Measurements from ENCODE around the gene ZDBF2. TPM values are rescaled to one million over a fixed set of nuclear protein-coding genes. Genes with fewer than 3 reads are reported as not detected.
"Not testable (repeated sequence)": the region's sequence is repeated elsewhere in the genome, so short reads cannot be mapped to it uniquely, and the experiment has no call there.

The ZDBF2 gene
- polyA plus RNA-seq, 1 donor = 4.6 TPM

DNA sequence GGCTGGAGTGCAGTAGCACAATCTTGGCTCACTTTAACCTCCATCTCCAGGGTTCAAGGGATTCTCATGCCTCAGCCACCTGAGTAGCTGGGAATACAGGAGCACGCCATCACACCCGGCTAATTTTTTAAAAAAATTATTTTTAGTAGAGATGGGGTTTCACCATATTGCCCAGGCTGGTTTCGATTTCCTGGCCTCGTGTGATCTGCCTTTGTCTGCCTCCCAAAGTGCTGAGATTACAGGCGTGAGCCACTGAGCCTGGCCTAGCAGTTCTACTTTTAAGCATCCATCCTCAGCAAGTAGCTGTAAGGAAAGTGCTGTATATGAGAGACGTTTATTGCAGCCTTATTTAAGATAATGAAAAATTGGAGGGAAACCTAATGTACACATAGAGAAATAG lies 79.7 kb downstream of the ZDBF2 start:
- H3K4me1 ChIP-seq (ENCODE audit: control insufficient read depth, insufficient read depth, low read length) = no peaks in the 10 kb centered on the region
- no peak overlapping the region for H3K4me3 ChIP-seq (ENCODE audit: low read length)
- H3K9me3 ChIP-seq (ENCODE audit: control insufficient read depth, low read depth, low read length) = no peaks in the 10 kb centered on the region
- WGBS (ENCODE audit: insufficient coverage, low lambda C conversion rate) = 33% methylated on average over 1 of the region's 6 CpGs
- H3K27ac ChIP-seq (ENCODE audit: low read length) = no peak overlapping the region
- no peaks in the 10 kb centered on the region for H3K27me3 ChIP-seq (ENCODE audit: control insufficient read depth, insufficient read depth, low read length)
- no peaks in the 10 kb centered on the region for H3K36me3 ChIP-seq (ENCODE audit: control insufficient read depth, insufficient read depth, low read length)
- no peak for DNase-seq

DNA sequence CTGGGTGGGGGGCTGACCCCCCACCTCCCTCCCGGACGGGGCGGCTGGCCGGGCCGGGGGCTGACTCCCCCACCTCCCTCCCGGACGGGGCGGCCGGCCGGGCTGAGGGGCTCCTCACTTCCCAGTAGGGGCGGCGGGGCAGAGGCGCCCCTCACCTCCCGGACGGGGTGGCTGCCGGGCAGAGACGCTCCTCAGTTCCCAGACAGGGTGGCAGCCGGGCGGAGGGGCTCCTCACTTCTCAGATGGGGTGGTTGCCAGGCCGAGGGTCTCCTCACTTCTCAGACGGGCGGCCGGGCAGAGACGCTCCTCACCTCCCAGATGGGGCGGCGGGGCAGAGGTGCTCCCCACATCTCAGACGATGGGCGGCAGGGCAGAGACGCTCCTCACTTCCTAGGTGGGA lies 82.4 kb downstream of the ZDBF2 start:
- not testable (repeated sequence) for H3K4me1 ChIP-seq (ENCODE audit: control insufficient read depth, insufficient read depth, low read length); H3K36me3 ChIP-seq (ENCODE audit: control insufficient read depth, insufficient read depth, low read length); H3K9me3 ChIP-seq (ENCODE audit: control insufficient read depth, low read depth, low read length); H3K27ac ChIP-seq (ENCODE audit: low read length); DNase-seq; H3K4me3 ChIP-seq (ENCODE audit: low read length); H3K27me3 ChIP-seq (ENCODE audit: control insufficient read depth, insufficient read depth, low read length)
- WGBS (ENCODE audit: insufficient coverage, low lambda C conversion rate) = no CpG with 5 or more reads among the region's 29 CpGs

DNA sequence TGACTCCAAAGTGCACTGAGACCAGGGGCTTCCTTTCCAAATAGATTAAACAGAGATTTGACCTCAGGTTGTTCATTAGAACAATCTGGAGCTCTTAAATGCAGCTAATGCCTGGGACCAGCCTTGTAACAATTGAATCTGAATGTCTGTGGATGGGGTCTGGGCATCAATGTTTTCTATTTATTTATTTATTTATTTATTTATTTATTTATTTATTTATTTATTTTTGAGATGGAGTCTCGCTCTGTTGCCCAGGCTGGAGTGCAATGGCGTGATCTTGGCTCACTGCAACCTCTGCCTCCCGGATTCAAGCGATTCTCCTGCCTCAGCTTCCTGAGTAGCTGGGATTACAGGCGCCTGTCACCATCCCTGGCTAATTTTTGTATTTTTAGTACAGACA lies 86.4 kb downstream of the ZDBF2 start:
- not testable (repeated sequence) for H3K27ac ChIP-seq (ENCODE audit: low read length); H3K9me3 ChIP-seq (ENCODE audit: control insufficient read depth, low read depth, low read length); H3K4me3 ChIP-seq (ENCODE audit: low read length); H3K4me1 ChIP-seq (ENCODE audit: control insufficient read depth, insufficient read depth, low read length); H3K27me3 ChIP-seq (ENCODE audit: control insufficient read depth, insufficient read depth, low read length); DNase-seq; H3K36me3 ChIP-seq (ENCODE audit: control insufficient read depth, insufficient read depth, low read length)
- no CpG with 5 or more reads among the region's 5 CpGs for WGBS (ENCODE audit: insufficient coverage, low lambda C conversion rate)

DNA sequence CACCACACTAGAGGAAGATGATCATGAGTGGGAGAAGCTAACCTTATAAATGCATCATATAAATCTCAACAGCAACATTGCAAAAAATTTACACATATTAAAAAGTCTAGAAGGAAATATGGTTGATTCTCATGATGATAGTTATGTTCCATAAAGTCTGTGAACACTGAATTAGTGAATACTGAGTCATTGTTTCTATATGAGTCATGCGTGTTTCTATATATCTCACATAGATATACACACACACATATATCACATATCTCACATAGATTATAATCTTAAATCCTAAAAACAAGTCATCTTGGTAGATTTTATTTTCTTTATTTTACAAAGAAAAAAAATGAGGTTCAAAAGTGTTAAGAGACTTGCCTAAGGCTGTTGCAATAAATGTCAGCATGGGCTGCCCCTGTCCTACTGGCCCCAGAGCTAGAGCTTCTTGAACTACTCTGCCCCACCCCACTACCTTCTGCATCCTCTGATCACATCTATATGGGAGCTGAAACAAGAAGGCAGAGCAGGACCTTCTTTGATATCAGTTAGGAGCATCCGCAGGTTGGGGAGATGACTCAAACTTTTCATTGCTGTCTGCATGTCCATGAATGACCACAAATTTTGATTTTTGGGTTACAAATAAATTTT lies 87.1 kb downstream of the ZDBF2 start:
- Histone ChIP-seq H3K27ac (ENCODE audit: low read length) (no peak overlapping the region), H3K36me3 (ENCODE audit: control insufficient read depth, insufficient read depth, low read length) (no peaks in the 10 kb centered on the region), H3K9me3 (ENCODE audit: control insufficient read depth, low read depth, low read length) (no peaks in the 10 kb centered on the region), H3K4me1 (ENCODE audit: control insufficient read depth, insufficient read depth, low read length) (no peaks in the 10 kb centered on the region), H3K4me3 (ENCODE audit: low read length) (no peak overlapping the region), H3K27me3 (ENCODE audit: control insufficient read depth, insufficient read depth, low read length) (no peaks in the 10 kb centered on the region)
- no peak for DNase-seq
- 89% methylated on average over 1 of the region's 2 CpGs for WGBS (ENCODE audit: insufficient coverage, low lambda C conversion rate)

Other genes with a start within 250 kb of the ZDBF2 start
- 12.6 TPM for gene INO80D, start 188.5 kb upstream of the ZDBF2 start, polyA plus RNA-seq
- 63.7 TPM for gene NDUFS1, start 115.2 kb upstream of the ZDBF2 start, polyA plus RNA-seq
- 1,520 TPM for gene EEF1B2, start 114.8 kb upstream of the ZDBF2 start, polyA plus RNA-seq
- gene ADAM23, start 168.9 kb downstream of the ZDBF2 start, polyA plus RNA-seq = 3.3 TPM